HepG2 (cell line): ENCODE measurements around the gene NAPB. TPM values are rescaled to one million over a fixed set of nuclear protein-coding genes. Genes with fewer than 3 reads are reported as not detected.

Experiments used
- ATAC-seq: fragments of 200-7000 bp; cut with Tn5 transposase; 3 replicates; pipeline ENCODE4 v1.9.1; 2020; ENCODE audit warnings: mild to moderate bottlenecking, moderate library complexity
- BruUV-seq: library from RNA; stranded (reverse); fragments of 400-500 nt; replicated peaks from 2 replicates; lab custom pipeline; 2021; lab: Mats Ljungman, UMichigan
- CTCF ChIA-PET: fragments of 300-600 bp; formaldehyde crosslinking; extraction: SDS; loops from one replicate; lab custom pipeline; 2021; ENCODE audit warnings: low total read pairs, inconsistent platforms, low intra/inter-chr PET ratio; lab: Yijun Ruan, JAX
- POLR2A ChIA-PET: fragments of 350-600 bp; sonication (Branson Sonifier 250); formaldehyde crosslinking; loops from one replicate; lab custom pipeline; 2020; ENCODE audit warnings: antibody characterized with exemption, inconsistent platforms; lab: Yijun Ruan, JAX
- DNase-seq: peaks from one replicate; pipeline ENCODE4 v3.0.0-alpha.2; 2015; ENCODE audit warnings: low spot score
- FAIRE-seq: peaks from 3 replicates; lab custom pipeline; 2011; peaks lifted over from hg19 to GRCh38; lab: Jason Lieb, UNC
- H2AFZ ChIP-seq: one replicate; pipeline ENCODE4 v1.6.1; 2011; ENCODE audit warnings: low read length, inconsistent platforms
- H3K27ac ChIP-seq: fragments of 300-600 bp; 3 replicates; pipeline ENCODE4 v1.8.0; 2011; ENCODE audit warnings: mixed run types, mild to moderate bottlenecking, mixed read lengths, low read length, inconsistent platforms; ENCODE audit not compliant: insufficient read depth; ENCODE audit errors: extremely low read length
- H3K27me3 ChIP-seq, 2 experiments: fragments of 200-600 bp in 1 of 2; 2 replicates in 1 of 2; 3 replicates in 1 of 2; pipeline versions ENCODE4 v1.6.0 to v1.8.0; 2011; ENCODE audit warnings: low read length in 2 of 2, mild to moderate bottlenecking in 2 of 2, moderate library complexity in 2 of 2, inconsistent platforms in 1 of 2; ENCODE audit not compliant: insufficient read depth in 2 of 2, control insufficient read depth in 1 of 2
- H3K36me3 ChIP-seq, 2 experiments: fragments of 200-600 bp in 1 of 2; replicated peaks in 1 of 2; 2 replicates in 1 of 2; 3 replicates in 1 of 2; pipeline versions ENCODE4 v1.5.1 to v1.8.0; 2011; ENCODE audit warnings: low read length in 2 of 2, inconsistent platforms in 1 of 2; ENCODE audit not compliant: insufficient read depth in 2 of 2, control insufficient read depth in 1 of 2
- H3K4me1 ChIP-seq: 2 replicates; pipeline ENCODE4 v1.5.1; 2012; ENCODE audit warnings: low read length, inconsistent platforms; ENCODE audit not compliant: insufficient read depth
- H3K4me2 ChIP-seq: 2 replicates; pipeline ENCODE4 v1.6.0; 2011; ENCODE audit warnings: low read depth, low read length, inconsistent platforms
- H3K4me3 ChIP-seq, 3 experiments: fragments of 200-600 bp in 1 of 3; sonication (generic), shearing (Covaris generic) in 1 of 3; replicated peaks in 1 of 3; 2 replicates each; pipeline ENCODE4 v1.5.1; 2011 to 2016; ENCODE audit warnings: low read length in 3 of 3, inconsistent platforms in 2 of 3, low read depth in 2 of 3, mild to moderate bottlenecking in 2 of 3, control low read depth in 1 of 3, mixed read lengths in 1 of 3; ENCODE audit not compliant: insufficient read depth in 1 of 3
- H3K79me2 ChIP-seq: one replicate; pipeline ENCODE4 v1.6.1; 2011; ENCODE audit warnings: low read length, inconsistent platforms; ENCODE audit not compliant: insufficient read depth
- H3K9ac ChIP-seq: 2 replicates; pipeline ENCODE4 v1.6.0; 2011; ENCODE audit warnings: mild to moderate bottlenecking, low read depth, low read length, inconsistent platforms; ENCODE audit not compliant: insufficient read depth
- H3K9me3 ChIP-seq: 2 replicates; pipeline ENCODE4 v1.5.1; 2012; ENCODE audit warnings: mild to moderate bottlenecking, low read length
- H4K20me1 ChIP-seq: 2 replicates; pipeline ENCODE4 v1.6.0; 2011; ENCODE audit warnings: inconsistent platforms, mild to moderate bottlenecking, low read length, moderate library complexity; ENCODE audit not compliant: insufficient read depth
- ATM ChIP-seq: fragments of 450-650 bp; IDR thresholded peaks from 2 replicates; pipeline ENCODE4 v1.7.1; 2017; ENCODE audit warnings: mild to moderate bottlenecking, borderline replicate concordance
- FOXP1 ChIP-seq, 2 experiments: fragments of 450-650 bp in 1 of 2; IDR thresholded peaks; 2 replicates each; pipeline ENCODE4 v1.6.1; 2017 to 2018; ENCODE audit warnings: antibody characterized with exemption in 1 of 2
- NRL ChIP-seq: sonication (generic); formaldehyde crosslinking; IDR thresholded peaks from 2 replicates; pipeline ENCODE4 v1.5.0; 2020; ENCODE audit warnings: missing genetic modification reagents, mild to moderate bottlenecking, moderate library complexity, borderline replicate concordance
- RBFOX2 ChIP-seq: fragments of 200-400 bp; formaldehyde crosslinking; IDR thresholded peaks from 2 replicates; pipeline ENCODE4 v1.6.1; 2017; ENCODE audit warnings: low read depth, mild to moderate bottlenecking, low read length
- SKI ChIP-seq: fragments of 450-650 bp; IDR thresholded peaks from one replicate; pipeline ENCODE4 v1.6.1; 2018; ENCODE audit warnings: mild to moderate bottlenecking; ENCODE audit not compliant: partially characterized antibody
- SMARCE1 ChIP-seq: fragments of 450-650 bp; IDR thresholded peaks from 2 replicates; pipeline ENCODE4 v1.6.1; 2017; ENCODE audit warnings: borderline replicate concordance
- XRCC5 ChIP-seq: fragments of 200-400 bp; formaldehyde crosslinking; optimal IDR thresholded peaks from 2 replicates; pipeline ENCODE3; 2017; ENCODE audit warnings: mild to moderate bottlenecking, low read length
- ZNF101 ChIP-seq: sonication (generic); formaldehyde crosslinking; IDR thresholded peaks from 2 replicates; pipeline ENCODE4 v1.4.0; 2020; ENCODE audit warnings: mild to moderate bottlenecking, low read depth, missing genetic modification reagents, borderline replicate concordance
- WGBS: methylation state at CpG from one replicate; pipeline ENCODE4 v1.1.6; 2017; ENCODE audit warnings: low lambda C conversion rate; 5-methylcytosine and 5-hydroxymethylcytosine counted together
- in situ Hi-C: cut with HindIII; loops from 2 replicates; pipeline ENCODE4 v1.10.0; 2017; ENCODE audit warnings: low pct_unique_long_range_greater_than_20kb; ENCODE audit not compliant: extremely low pct_ligation_motif_present
- intact Hi-C: fragments of 100-400 bp; cut with micrococcal nuclease; formaldehyde crosslinking; loops from one replicate; pipeline ENCODE4 v1.10.0; 2022; ENCODE audit not compliant: unreplicated experiment
- polyA plus RNA-seq, 8 experiments: library from polyadenylated mRNA; depleted of rRNA in 3 of 8; stranded (reverse) in 7 of 8; unstranded in 1 of 8; fragments of >200 nt; fragmentation: Illumina TruSeq in 4 of 8; extraction: Trizol in 4 of 8; gene quantifications; 2 replicates each; pipeline versions ENCODE4 v1.2.1 to v1.2.3, GENCODE V29; 2011 to 2016; ENCODE audit warnings: low read depth in 4 of 8, missing spikeins in 1 of 8, mixed read lengths in 1 of 8; ENCODE audit not compliant: insufficient read depth in 1 of 8
- total RNA-seq, 5 experiments: library from RNA; depleted of rRNA; stranded (reverse); fragments of >200 nt; fragmentation: Illumina TruSeq; extraction: Trizol; gene quantifications; 2 replicates each; pipeline ENCODE4 v1.2.3, GENCODE V29; 2016; ENCODE audit warnings: low read depth in 1 of 5
- TF ChIP-seq, protein P1 (sequence below): sonication (generic); formaldehyde crosslinking; IDR thresholded peaks from 2 replicates; pipeline ENCODE4 v1.4.0; 2020; ENCODE audit warnings: missing genetic modification reagents
- TF ChIP-seq, protein P2 (sequence below): IDR thresholded peaks from 2 replicates; pipeline ENCODE4 v1.6.1; 2016; ENCODE audit warnings: control low read depth
- TF ChIP-seq, protein P3 (sequence below): sonication (generic); formaldehyde crosslinking; IDR thresholded peaks from 2 replicates; pipeline ENCODE4 v1.4.0; 2020; ENCODE audit warnings: missing genetic modification reagents
- TF ChIP-seq, protein P4 (sequence below): fragments of 450-650 bp; IDR thresholded peaks from 2 replicates; pipeline ENCODE4 v1.6.1; 2017

Gene NAPB
- total and polyA plus RNA-seq, 2 of the 13 experiments (the other 11 are each of a cell fraction or from before 2014, with no cell fraction given) = 15.2 to 16.1 TPM

DNA sequence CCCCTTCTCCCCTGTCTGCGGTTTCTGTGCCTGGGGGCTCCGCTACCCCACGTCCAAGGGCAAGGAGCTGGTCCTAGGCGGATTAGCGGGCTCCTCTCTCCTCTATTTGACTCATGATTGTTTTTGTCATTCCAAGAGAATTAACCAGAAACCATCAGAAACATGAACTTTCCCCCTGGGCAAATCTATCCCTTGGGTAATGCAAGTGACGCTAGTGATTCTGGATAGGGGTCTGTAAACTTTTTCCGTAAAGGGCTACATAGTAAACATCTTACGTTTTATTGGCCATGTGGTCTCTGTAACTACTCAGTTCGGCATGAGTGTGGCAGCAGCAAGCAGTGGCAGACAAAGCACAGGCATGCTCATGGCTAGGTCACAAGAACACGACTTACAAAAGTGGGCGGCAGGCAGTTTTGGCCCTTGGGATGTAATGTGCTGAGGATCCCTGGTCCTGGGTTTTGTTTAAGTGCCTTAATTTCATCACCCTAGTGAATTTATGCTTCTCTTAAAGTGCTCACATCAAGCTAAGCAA, 30.7 kb upstream of the NAPB start (continued):
- TF ChIP-seq, protein P1, sequence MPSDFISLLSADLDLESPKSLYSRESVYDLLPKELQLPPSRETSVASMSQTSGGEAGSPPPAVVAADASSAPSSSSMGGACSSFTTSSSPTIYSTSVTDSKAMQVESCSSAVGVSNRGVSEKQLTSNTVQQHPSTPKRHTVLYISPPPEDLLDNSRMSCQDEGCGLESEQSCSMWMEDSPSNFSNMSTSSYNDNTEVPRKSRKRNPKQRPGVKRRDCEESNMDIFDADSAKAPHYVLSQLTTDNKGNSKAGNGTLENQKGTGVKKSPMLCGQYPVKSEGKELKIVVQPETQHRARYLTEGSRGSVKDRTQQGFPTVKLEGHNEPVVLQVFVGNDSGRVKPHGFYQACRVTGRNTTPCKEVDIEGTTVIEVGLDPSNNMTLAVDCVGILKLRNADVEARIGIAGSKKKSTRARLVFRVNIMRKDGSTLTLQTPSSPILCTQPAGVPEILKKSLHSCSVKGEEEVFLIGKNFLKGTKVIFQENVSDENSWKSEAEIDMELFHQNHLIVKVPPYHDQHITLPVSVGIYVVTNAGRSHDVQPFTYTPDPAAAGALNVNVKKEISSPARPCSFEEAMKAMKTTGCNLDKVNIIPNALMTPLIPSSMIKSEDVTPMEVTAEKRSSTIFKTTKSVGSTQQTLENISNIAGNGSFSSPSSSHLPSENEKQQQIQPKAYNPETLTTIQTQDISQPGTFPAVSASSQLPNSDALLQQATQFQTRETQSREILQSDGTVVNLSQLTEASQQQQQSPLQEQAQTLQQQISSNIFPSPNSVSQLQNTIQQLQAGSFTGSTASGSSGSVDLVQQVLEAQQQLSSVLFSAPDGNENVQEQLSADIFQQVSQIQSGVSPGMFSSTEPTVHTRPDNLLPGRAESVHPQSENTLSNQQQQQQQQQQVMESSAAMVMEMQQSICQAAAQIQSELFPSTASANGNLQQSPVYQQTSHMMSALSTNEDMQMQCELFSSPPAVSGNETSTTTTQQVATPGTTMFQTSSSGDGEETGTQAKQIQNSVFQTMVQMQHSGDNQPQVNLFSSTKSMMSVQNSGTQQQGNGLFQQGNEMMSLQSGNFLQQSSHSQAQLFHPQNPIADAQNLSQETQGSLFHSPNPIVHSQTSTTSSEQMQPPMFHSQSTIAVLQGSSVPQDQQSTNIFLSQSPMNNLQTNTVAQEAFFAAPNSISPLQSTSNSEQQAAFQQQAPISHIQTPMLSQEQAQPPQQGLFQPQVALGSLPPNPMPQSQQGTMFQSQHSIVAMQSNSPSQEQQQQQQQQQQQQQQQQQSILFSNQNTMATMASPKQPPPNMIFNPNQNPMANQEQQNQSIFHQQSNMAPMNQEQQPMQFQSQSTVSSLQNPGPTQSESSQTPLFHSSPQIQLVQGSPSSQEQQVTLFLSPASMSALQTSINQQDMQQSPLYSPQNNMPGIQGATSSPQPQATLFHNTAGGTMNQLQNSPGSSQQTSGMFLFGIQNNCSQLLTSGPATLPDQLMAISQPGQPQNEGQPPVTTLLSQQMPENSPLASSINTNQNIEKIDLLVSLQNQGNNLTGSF (CRISPR knock-in tag) = no peak
- TF ChIP-seq SMARCE1 = no peak
- TF ChIP-seq, protein P2, sequence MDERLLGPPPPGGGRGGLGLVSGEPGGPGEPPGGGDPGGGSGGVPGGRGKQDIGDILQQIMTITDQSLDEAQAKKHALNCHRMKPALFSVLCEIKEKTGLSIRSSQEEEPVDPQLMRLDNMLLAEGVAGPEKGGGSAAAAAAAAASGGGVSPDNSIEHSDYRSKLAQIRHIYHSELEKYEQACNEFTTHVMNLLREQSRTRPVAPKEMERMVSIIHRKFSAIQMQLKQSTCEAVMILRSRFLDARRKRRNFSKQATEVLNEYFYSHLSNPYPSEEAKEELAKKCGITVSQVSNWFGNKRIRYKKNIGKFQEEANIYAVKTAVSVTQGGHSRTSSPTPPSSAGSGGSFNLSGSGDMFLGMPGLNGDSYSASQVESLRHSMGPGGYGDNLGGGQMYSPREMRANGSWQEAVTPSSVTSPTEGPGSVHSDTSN (CRISPR knock-in tag) = no peak
- TF ChIP-seq XRCC5 = no peak

DNA sequence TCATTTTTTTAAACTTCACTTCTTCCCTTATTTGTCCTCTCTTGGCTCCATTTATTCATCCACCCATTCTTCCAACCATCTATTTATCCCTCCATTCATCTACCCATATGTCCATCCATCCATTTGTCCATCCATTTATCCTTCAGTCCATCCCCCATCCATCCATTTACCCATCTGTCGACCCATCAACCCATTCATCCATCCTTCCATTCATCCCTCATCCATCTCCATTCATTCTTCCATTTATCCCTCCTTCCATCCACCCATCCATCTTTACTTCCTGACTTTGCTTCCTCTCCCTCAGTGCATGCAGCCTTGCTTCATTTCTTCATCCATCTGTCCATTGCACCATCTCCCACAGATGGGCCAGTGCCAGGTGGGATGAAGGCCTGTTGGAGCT, 29.6 kb upstream of the NAPB start:
- peaks cover 7% of the 10 kb centered on the region for H3K4me1 ChIP-seq
- BruUV-seq = no TSS peak
- DNase-seq (no peak), FAIRE-seq (no peak), ATAC-seq (no peak)
- no peak overlapping the region for H3K4me2 ChIP-seq
- no peaks in the 10 kb centered on the region for H3K9me3 ChIP-seq
- H3K79me2 ChIP-seq = no peaks in the 10 kb centered on the region
- no peaks in the 10 kb centered on the region for H4K20me1 ChIP-seq
- no peak overlapping the region for H2AFZ ChIP-seq
- no peaks in the 10 kb centered on the region for H3K36me3 ChIP-seq
- in situ Hi-C loops (no loop called here), intact Hi-C loops (no loop called here)
- no peak overlapping the region for H3K4me3 ChIP-seq
- H3K27me3 ChIP-seq = peaks cover 2 to 36% of the 10 kb centered on the region in 2 experiments; a peak in 3 of 5 replicates
- POLR2A ChIA-PET = no interaction called here
- 2% methylated on average over 1 of the region's 1 CpG for WGBS
- CTCF ChIA-PET = no interaction called here
- H3K9ac ChIP-seq = no peak overlapping the region
- no peak overlapping the region for H3K27ac ChIP-seq
- TF ChIP-seq, protein P3, sequence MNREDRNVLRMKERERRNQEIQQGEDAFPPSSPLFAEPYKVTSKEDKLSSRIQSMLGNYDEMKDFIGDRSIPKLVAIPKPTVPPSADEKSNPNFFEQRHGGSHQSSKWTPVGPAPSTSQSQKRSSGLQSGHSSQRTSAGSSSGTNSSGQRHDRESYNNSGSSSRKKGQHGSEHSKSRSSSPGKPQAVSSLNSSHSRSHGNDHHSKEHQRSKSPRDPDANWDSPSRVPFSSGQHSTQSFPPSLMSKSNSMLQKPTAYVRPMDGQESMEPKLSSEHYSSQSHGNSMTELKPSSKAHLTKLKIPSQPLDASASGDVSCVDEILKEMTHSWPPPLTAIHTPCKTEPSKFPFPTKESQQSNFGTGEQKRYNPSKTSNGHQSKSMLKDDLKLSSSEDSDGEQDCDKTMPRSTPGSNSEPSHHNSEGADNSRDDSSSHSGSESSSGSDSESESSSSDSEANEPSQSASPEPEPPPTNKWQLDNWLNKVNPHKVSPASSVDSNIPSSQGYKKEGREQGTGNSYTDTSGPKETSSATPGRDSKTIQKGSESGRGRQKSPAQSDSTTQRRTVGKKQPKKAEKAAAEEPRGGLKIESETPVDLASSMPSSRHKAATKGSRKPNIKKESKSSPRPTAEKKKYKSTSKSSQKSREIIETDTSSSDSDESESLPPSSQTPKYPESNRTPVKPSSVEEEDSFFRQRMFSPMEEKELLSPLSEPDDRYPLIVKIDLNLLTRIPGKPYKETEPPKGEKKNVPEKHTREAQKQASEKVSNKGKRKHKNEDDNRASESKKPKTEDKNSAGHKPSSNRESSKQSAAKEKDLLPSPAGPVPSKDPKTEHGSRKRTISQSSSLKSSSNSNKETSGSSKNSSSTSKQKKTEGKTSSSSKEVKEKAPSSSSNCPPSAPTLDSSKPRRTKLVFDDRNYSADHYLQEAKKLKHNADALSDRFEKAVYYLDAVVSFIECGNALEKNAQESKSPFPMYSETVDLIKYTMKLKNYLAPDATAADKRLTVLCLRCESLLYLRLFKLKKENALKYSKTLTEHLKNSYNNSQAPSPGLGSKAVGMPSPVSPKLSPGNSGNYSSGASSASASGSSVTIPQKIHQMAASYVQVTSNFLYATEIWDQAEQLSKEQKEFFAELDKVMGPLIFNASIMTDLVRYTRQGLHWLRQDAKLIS (CRISPR knock-in tag) = no peak
- TF ChIP-seq, protein P4, sequence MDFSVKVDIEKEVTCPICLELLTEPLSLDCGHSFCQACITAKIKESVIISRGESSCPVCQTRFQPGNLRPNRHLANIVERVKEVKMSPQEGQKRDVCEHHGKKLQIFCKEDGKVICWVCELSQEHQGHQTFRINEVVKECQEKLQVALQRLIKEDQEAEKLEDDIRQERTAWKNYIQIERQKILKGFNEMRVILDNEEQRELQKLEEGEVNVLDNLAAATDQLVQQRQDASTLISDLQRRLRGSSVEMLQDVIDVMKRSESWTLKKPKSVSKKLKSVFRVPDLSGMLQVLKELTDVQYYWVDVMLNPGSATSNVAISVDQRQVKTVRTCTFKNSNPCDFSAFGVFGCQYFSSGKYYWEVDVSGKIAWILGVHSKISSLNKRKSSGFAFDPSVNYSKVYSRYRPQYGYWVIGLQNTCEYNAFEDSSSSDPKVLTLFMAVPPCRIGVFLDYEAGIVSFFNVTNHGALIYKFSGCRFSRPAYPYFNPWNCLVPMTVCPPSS = 0 out of 2 replicates have a peak, but pooled peaks have one; percentile 81
- no peak for TF ChIP-seq RBFOX2
- TF ChIP-seq SKI = no peak
- TF ChIP-seq NRL (CRISPR knock-in tag) = no peak
- peak; percentile 27; the same call in 1 of the 2 replicates for TF ChIP-seq ATM
- TF ChIP-seq FOXP1 (IDR thresholded peaks at IDR 0.05) = 0 out of 2 replicates have a peak, but pooled peaks have one; percentile 45
- TF ChIP-seq FOXP1 (CRISPR knock-in tag; IDR thresholded peaks at IDR 0.05) = no peak
- TF ChIP-seq ZNF101 (CRISPR knock-in tag) = no peak
